NCI-H146 treated with DMSO at 0.1 percent for 48 hours (cell line): Measurements from ENCODE around the gene LSM11.

Experiments
- DNase-seq: peaks from one replicate; lab custom pipeline; 2025; ENCODE audit not compliant: unreplicated experiment; lab: John Stamatoyannopoulos, UW

Gene LSM11

GRCh38 chr5:157732596-157733262 is 10.8 kb upstream of the LSM11 start:
- no peak for DNase-seq

DNA sequence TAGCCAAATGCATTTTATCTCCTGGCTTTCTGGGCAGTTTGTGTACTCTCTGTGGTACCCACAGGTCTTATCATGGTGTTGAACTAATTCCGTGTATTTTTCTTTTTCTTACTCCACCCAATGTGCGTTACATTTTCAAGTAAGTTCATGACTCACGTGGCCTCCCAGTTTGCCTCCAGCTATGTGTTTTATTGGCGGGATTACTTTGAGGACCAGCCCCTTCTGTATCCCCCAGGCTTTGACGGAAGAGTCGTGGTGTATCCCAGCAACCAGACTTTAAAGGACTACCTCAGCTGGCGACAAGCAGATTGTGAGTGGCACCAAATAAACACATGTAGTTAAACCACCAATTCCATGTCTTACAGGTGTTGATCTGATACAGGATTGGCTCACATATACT is 9.1 kb upstream of the LSM11 start:
- no peak for DNase-seq

DNA sequence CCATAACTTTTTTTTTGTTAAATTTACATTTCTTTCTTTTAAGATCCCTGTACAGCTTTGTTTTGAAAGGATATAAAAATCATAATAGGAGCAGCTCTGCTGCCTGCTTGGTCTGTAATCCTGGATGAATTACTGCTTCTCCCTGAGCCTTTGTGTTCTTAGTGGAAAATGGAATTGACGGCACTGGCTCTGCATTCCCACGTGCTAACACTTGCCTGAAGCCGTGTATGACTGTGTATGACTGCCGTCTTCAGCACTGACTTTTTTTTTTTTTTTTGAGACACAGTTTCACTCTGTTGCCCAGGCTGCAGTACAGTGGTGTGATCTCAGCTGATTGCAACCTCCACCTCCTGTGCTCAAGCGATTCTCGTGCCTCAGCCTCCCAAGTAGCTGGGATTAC is 7.5 kb upstream of the LSM11 start:
- no peak for DNase-seq

DNA sequence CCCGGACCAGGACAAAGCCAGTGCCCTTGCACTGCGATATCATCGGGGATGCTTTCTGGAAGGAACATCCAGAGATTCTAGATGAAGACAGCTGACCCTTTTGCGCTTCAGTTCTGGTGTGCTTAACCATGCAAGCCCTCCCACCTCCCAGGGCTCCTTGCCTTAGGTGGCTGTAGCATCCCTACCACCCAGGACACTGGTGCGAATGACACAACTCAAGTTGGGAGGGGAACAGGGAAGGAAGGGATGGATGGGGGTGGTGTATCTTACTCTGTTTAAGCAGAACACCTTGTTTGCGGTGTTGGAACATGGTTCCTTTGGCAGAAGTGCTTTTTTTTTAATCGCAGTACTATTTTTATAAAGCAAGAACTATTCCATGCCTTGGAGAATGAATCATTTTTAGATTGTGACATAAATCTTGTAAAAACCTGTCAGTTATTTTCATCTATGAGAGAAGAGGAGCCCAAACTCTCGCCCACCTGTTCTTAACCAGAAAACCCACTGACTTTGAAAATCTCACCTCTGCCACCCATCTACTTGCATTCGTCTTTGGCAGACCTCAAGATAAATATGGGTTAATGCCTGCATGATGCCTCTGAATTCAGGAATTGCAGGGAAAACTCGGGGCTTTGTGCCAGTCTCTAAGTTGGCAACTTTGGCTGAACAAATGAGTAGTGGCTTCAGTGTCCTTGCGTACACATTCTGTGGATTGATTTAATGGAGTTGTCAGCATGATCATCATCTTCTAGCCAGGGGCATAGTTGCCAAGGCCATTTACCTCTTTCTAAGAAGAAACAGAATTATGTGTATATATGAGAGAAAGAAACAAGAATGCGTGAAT is 3.9 kb upstream of the LSM11 start:
- DNase-seq: no peak

DNA sequence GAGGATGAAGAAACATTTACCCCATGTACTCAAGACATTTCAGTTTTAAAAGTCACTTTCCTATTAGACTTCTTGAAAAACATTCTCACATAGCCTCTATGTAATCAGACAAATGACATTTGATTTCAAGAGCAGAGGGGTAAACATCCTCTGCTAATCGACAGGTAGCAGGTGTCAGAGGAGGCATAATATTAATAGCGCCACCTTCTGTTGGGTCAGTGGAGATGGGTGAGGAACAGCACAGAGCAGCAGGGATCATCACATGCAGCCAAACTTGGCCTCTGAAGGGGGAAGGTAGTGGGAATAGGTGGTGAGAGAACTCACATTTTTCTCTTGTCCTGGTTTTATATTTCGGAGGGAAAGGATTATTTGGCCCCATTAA is 3.3 kb upstream of the LSM11 start:
- no peak for DNase-seq

DNA sequence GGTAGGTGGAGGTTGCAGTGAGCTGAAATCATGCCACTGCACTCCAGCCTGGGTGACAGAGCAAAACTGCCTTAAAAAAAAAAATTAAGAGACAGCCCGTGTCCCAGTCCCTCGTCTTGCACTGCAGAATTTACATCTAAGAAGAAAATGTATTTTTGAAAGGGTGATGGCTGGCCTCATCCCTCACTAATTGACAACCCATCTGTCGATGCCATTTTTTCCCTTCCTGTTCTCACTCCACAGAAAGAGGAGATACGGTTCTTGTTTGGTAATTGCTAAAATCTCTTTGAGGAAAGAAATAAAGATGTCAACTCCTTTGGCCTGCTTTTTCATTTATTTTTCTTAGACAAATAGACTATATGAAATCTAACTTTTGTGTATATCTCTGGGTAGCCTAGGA is 2.4 kb upstream of the LSM11 start:
- DNase-seq: no peak

DNA sequence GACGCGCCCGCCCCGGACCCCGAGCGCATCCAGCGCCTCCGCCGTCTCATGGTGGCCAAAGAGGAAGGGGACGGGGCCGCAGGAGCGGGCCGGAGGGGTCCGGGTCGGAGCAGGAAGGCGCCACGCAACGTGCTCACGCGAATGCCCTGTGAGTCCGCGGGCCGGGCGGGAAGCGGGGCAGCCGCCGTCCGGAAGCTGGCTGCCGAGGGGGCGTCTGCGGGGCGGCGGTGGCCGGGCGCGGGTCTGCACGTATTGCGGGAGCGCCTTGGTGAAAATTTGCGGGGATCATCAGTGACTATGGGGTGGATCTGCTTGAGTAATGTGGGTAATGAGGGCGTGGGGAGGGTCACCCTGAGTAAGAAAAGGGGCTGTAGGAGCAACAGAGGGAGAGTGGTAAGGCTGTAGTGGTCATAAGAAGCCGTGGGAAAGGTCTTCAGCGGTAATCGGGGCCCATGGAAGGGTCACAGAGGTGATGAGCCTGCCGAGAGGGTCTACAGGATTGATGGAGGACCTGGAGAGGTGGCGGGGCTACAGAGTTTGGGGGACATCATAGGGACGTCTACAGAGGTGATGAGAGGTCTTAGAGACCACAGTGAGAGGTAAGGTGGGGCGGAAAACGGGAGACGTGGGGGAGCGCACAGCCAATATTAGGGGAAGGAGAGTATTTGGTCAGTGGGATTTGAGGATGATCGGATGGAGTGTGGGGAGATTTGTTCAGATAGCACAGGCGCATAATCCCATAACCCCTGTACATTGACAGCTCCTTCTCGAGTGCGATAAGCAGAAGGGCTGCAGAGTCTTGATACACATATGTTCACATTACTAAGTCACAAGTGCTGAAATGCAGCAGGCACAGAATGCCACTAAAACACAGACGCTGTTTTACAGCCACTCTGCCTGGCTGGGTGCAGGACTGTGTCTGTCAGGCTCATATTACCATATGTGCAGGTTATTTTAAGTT is 819 bp downstream of the LSM11 start:
- no peak for DNase-seq

DNA sequence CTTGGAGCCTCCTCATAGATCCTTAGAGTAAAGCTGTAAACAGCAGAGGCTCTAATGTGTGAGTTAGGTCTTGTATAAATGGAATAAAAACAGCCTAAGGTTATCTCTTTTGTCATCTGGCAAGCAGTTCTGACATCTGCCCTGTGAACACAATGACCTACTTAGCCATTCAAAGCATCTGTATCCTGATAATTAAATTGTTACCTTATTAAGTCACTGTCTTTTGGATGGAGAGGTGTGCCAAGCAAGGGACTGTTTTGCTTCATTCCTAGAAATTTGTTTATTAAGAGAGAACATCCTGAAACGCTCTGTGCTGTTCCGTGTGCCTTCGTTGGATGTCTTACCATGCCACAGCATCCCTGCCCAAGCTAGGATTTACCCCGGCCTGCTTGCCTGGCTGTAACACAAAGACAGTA is 1.5 kb downstream of the LSM11 start:
- DNase-seq: no peak

DNA sequence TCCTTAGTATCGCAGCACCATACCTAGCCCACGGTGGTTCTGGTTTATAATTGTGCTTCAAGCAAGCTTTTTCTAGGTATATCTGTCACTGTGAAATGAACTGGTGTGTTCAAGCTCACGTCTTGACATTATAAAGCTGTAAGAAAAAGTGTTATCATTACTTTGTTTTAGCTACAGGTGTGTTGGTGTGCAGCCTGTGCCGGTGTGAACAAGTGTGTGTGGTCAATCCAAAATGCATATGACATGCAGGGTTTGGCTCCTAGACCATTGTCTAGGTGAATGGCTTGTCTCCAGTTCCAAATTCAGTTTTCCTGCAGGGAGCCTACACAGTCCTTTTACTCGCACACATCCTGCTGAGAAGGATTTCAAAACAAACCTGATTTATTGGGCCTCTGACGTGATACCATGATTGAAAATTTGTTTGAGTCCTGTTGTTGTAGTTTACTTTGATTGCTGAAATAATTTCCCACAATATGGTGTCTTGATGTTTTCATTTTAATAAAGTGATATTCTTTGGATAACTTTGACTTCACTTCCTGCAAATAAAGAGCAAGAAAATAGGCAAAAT is 3.7 kb downstream of the LSM11 start:
- peak; percentile 2 for DNase-seq

- no peak for DNase-seq
Measured at GRCh38 chr5:157747766-157748700, 4.5 kb downstream of the LSM11 start.

DNA sequence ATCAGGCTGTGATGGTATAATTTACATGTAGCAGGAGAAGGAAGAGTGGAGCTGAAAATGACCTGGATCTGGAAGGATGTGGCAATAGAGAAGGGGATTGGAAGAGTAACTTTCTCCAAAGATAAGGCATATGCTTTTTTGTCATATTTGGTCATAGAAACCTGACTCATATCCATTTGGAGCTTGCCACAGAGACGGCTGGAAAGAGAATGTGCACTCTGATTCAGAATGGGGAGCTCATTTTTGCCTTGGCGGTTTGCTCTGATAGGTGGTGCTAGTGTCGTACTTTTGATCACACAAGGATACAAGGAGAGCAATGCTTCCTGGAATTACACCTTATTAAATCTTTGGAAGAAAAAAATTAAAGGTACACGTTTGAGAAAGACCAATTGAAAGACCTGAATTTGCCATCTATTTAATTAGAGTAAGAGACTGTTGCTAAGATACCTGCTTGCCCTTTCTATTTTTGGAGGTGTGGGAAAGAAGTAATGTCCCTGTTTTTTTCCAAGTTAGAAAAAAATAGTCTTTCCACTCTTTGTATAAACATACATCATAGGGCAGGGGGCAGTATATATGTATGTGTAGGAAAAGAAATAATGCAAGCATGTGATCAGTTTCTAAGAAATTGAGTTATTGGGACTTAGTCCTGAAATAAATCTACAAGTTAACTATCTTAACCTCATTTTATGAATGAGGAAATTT is 5.4 kb downstream of the LSM11 start:
- no peak for DNase-seq

GRCh38 chr5:157749462-157749799 is 5.9 kb downstream of the LSM11 start:
- no peak for DNase-seq

GRCh38 chr5:157750320-157750719 is 6.8 kb downstream of the LSM11 start:
- DNase-seq: no peak

DNA sequence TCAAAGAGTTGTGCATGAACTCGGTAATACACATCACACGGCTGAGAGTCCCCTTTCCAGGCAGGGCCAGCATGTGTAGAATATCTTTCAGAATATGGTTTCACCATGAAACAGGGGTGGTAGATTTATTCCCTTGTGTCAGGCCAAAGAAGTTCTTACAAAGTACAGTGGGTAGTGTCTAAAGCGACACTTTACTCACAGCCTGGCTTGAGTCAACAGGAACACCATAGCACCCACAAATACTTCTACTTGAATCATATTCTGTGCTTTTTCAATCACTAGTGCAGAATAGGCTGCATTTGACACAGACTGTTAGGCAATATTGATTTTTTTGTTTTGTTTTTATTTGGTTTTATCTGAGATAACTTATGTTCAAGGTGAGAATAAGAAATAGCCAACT is 12.6 kb downstream of the LSM11 start:
- DNase-seq: no peak

GRCh38 chr5:157758706-157759105 is 15.2 kb downstream of the LSM11 start:
- DNase-seq: no peak

DNA sequence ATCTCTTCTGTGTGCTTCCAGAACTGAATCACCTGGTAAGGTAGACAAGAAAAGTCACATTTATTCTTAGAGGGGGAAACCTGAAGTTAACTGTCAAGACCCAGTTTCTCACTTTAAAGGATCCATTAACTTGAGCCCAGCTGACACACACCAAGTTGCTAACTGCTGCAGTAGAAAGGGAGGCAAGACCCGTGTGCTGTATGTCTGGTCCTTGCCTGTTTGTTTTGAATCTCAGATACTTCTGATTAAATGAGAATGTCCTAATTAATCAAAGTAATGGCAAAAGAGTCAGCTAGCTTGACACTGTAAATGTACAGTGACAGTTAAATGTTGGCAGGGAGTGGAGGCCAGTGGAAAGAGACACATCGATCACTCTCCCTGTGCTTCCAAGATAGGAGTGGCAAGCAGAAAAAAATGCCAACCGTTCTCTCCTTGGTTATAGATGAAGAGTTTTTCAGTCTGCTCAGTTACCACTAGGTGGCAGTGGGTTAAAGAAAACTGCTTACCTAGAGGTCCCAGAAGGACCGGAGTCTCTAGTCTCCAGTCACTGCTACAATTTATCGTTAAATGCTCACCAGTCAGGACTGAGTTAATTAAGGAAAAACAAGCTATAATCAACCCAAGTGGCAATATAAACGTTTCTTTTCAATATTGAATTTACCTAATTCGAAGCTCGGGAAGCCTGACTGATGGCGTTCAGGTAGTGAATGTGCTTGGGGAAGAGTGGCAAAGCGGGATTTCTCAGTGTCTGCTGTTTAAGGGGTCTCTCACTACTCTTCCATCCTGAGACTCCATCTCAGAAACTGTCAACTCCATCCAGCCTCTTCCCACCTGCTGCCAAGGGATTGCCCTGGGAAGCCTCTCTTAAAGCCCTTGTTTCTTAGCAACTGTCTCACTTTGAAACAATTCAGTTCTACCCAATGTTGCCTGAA is 18.4 kb downstream of the LSM11 start:
- peak; percentile 37 for DNase-seq

DNA sequence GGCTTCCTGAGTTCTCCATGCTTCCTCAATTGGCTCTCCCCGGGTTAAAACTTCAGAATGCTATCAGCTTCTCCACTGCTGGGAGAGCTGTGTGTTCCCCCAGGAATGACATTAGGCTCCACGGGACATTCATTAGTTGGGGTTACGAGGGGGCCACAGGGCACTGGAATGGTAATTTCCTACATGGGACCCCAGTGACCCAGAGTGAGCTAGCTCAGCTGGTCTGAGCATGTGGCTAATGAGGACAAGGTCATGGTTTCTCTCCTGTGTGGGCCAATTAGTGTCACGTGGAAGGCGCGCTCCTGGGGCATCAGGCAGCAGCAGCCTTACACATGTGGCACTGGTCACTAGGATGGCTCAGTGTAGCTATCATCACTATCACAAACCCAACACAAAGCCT is 21.0 kb downstream of the LSM11 start:
- no peak for DNase-seq

DNA sequence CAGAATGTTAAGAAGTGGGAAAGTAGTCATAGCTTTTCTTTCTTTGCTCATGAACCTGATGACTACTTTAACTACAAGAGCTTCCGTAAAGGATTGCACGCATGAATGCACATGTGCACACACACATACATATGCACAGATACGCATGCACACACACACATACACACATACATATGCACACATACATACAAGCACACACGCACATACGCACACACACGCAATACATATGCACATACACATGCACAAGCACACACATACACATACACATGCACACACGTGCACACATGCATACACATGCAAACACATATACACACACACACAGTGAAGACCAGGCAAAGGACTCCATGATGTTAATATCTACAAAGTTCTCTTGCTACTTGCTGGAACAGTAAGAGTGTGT is 22.9 kb downstream of the LSM11 start:
- DNase-seq: no peak

DNA sequence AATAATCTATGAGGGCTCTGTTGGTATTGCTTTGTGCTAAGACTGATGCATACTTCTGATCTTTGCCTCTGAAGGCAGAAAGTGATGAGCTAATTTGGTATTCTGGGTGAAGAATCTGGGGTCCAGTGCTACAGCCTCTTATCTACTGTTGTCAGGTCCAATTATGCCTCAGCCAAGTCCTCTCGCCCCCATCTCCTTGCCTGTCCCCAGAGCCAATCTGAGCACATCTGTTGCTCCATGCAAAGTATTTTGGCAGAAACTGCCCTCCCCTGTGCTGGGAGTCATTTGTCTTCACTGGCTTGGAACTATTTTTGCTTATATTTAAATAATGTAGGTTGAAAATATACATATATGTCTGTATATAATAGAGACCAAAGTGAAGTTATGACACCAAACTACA is 23.4 kb downstream of the LSM11 start:
- no peak for DNase-seq
